ENCODE measurements around the gene DDR2. TPM values are rescaled to one million over a fixed set of nuclear protein-coding genes. Genes with fewer than 3 reads are reported as not detected.

The DDR2 gene
- total RNA-seq, 2 experiments from 2014 or later: 0.19 TPM; not detected in 1

- H4K20me1 ChIP-seq (ENCODE audit: insufficient read depth, low read length): no peaks in the 10 kb centered on the region
- no peak for TF ChIP-seq EZH2phosphoT487 (IDR thresholded peaks at IDR 0.05; ENCODE audit: borderline replicate concordance, low read depth, low read length)
- TF ChIP-seq, protein P1, sequence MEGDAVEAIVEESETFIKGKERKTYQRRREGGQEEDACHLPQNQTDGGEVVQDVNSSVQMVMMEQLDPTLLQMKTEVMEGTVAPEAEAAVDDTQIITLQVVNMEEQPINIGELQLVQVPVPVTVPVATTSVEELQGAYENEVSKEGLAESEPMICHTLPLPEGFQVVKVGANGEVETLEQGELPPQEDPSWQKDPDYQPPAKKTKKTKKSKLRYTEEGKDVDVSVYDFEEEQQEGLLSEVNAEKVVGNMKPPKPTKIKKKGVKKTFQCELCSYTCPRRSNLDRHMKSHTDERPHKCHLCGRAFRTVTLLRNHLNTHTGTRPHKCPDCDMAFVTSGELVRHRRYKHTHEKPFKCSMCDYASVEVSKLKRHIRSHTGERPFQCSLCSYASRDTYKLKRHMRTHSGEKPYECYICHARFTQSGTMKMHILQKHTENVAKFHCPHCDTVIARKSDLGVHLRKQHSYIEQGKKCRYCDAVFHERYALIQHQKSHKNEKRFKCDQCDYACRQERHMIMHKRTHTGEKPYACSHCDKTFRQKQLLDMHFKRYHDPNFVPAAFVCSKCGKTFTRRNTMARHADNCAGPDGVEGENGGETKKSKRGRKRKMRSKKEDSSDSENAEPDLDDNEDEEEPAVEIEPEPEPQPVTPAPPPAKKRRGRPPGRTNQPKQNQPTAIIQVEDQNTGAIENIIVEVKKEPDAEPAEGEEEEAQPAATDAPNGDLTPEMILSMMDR (conservative IDR thresholded peaks at IDR 0.05; ENCODE audit: low read length): no peak
- BruUV-seq (replicated peaks): no TSS peak
- no peaks in the 10 kb centered on the region for H3K4me1 ChIP-seq (ENCODE audit: insufficient read depth, low read length, poor library complexity, severe bottlenecking)
- no peak overlapping the region for H2AFZ ChIP-seq (ENCODE audit: low read length)
- CTCF ChIA-PET (ENCODE audit: unreplicated experiment): no interaction called here
- H3K79me2 ChIP-seq (ENCODE audit: insufficient read depth, low read depth, low read length): no peaks in the 10 kb centered on the region
- no peaks in the 10 kb centered on the region for H3K9me2 ChIP-seq (ENCODE audit: insufficient read depth, low read length)
- no peak for DNase-seq (ENCODE audit: low spot score)
- H3K27ac ChIP-seq (ENCODE audit: low read depth, low read length, poor library complexity, severe bottlenecking): no peak overlapping the region
- no peaks in the 10 kb centered on the region for H3K36me3 ChIP-seq (ENCODE audit: insufficient read depth, low read length)
- H3K9me3 ChIP-seq (ENCODE audit: low read length): no peaks in the 10 kb centered on the region
- H3K4me3 ChIP-seq (ENCODE audit: low read depth, low read length, poor library complexity, severe bottlenecking): no peak overlapping the region
- POLR2A ChIA-PET: interaction anchor here (0.7 to 1.3 kb wide), 2 partner anchors 19 to 591 kb away, joined by 3 to 4 read pairs; no protein-coding TSS in a partner anchor
- intact Hi-C loops (cut with micrococcal nuclease; ENCODE audit: unreplicated experiment): no loop called here
- no peak overlapping the region for H3K4me2 ChIP-seq (ENCODE audit: low read length)
Measured at GRCh38 chr1:162632698-162633080, 425 bp downstream of the DDR2 start.

GRCh38 chr1:162633081-162633762 is 958 bp downstream of the DDR2 start:
- no peaks in the 10 kb centered on the region for H3K36me3 ChIP-seq (ENCODE audit: insufficient read depth, low read length)
- no peaks in the 10 kb centered on the region for H3K9me3 ChIP-seq (ENCODE audit: low read length)
- no peaks in the 10 kb centered on the region for H3K79me2 ChIP-seq (ENCODE audit: insufficient read depth, low read depth, low read length)
- no peaks in the 10 kb centered on the region for H4K20me1 ChIP-seq (ENCODE audit: insufficient read depth, low read length)
- no peak overlapping the region for H3K4me3 ChIP-seq (ENCODE audit: low read depth, low read length, poor library complexity, severe bottlenecking)
- POLR2A ChIA-PET: interaction anchor here (1.3 kb wide), 1 partner anchor 20 kb away, joined by 4 read pairs; no protein-coding TSS in a partner anchor
- intact Hi-C loops (cut with micrococcal nuclease; ENCODE audit: unreplicated experiment): no loop called here
- no TSS peak for BruUV-seq (replicated peaks)
- no peak overlapping the region for H2AFZ ChIP-seq (ENCODE audit: low read length)
- no peaks in the 10 kb centered on the region for H3K9me2 ChIP-seq (ENCODE audit: insufficient read depth, low read length)
- TF ChIP-seq EZH2phosphoT487 (IDR thresholded peaks at IDR 0.05; ENCODE audit: borderline replicate concordance, low read depth, low read length): no peak
- TF ChIP-seq, protein P1 (conservative IDR thresholded peaks at IDR 0.05; ENCODE audit: low read length): no peak
- no peak overlapping the region for H3K27ac ChIP-seq (ENCODE audit: low read depth, low read length, poor library complexity, severe bottlenecking)
- no peaks in the 10 kb centered on the region for H3K4me1 ChIP-seq (ENCODE audit: insufficient read depth, low read length, poor library complexity, severe bottlenecking)
- DNase-seq (ENCODE audit: low spot score): no peak
- CTCF ChIA-PET (ENCODE audit: unreplicated experiment): no interaction called here
- no peak overlapping the region for H3K4me2 ChIP-seq (ENCODE audit: low read length)

DNA sequence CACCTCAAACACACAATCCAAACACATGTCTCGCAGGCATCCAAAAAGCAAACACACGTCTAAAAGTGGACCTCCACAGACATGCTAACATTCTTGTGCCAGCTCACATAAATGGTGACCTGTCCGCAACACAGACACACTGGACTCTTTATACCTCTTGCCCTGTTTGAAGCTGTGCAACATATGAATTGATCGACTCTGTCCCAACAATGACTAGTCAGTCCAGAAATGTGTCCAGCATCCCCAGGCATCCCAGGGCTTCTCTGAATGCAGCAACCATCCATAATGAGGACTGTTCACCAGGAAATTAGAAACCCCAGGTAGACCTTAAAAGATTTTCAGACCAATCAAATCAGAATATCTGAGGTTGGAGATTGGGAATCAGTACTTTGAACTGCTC is 3.2 kb downstream of the DDR2 start:
- no peak overlapping the region for H3K4me3 ChIP-seq (ENCODE audit: low read depth, low read length, poor library complexity, severe bottlenecking)
- H3K4me2 ChIP-seq (ENCODE audit: low read length): no peak overlapping the region
- no peaks in the 10 kb centered on the region for H3K36me3 ChIP-seq (ENCODE audit: insufficient read depth, low read length)
- no peaks in the 10 kb centered on the region for H4K20me1 ChIP-seq (ENCODE audit: insufficient read depth, low read length)
- no peak overlapping the region for H2AFZ ChIP-seq (ENCODE audit: low read length)
- no peaks in the 10 kb centered on the region for H3K9me3 ChIP-seq (ENCODE audit: low read length)
- intact Hi-C loops (cut with micrococcal nuclease; ENCODE audit: unreplicated experiment): no loop called here
- DNase-seq (ENCODE audit: low spot score): no peak
- no peaks in the 10 kb centered on the region for H3K9me2 ChIP-seq (ENCODE audit: insufficient read depth, low read length)
- H3K27ac ChIP-seq (ENCODE audit: low read depth, low read length, poor library complexity, severe bottlenecking): no peak overlapping the region
- no TSS peak for BruUV-seq (replicated peaks)
- ChIA-PET CTCF (ENCODE audit: unreplicated experiment) (no interaction called here), POLR2A (no interaction called here)
- no peaks in the 10 kb centered on the region for H3K4me1 ChIP-seq (ENCODE audit: insufficient read depth, low read length, poor library complexity, severe bottlenecking)
- H3K79me2 ChIP-seq (ENCODE audit: insufficient read depth, low read depth, low read length): no peaks in the 10 kb centered on the region
- TF ChIP-seq, protein P1 (conservative IDR thresholded peaks at IDR 0.05; ENCODE audit: low read length): no peak
- no peak for TF ChIP-seq EZH2phosphoT487 (IDR thresholded peaks at IDR 0.05; ENCODE audit: borderline replicate concordance, low read depth, low read length)

All from OCI-LY7 (cell line).